Memory B cell (primary cell): ENCODE measurements around the gene BCL2L12.
A peak's percentile ranks its signal among the peaks of the same experiment; 100 is the strongest.

ENCODE experiments used
- ATAC-seq: fragments of 150-1000 bp; cut with Tn5 transposase; 2 replicates; pipeline ENCODE4 v1.10.0; 2021; ENCODE audit warnings: low read depth, mild to moderate bottlenecking, moderate library complexity
- DNase-seq, 2 donors: peaks; one replicate each; pipeline ENCODE4 v3.0.0; 2022; ENCODE audit warnings: low spot score in 2 of 2
- H3K27ac Mint-ChIP-seq: one replicate; pipeline ENCODE4 v1.8.0; 2022; ENCODE audit warnings: mild to moderate bottlenecking, moderate library complexity, mixed read lengths
- H3K27me3 Mint-ChIP-seq: one replicate; pipeline ENCODE4 v1.8.0; 2022; ENCODE audit warnings: mixed read lengths
- H3K36me3 Mint-ChIP-seq: one replicate; pipeline ENCODE4 v1.8.0; 2022; ENCODE audit warnings: mild to moderate bottlenecking, mixed read lengths
- H3K4me1 Mint-ChIP-seq: one replicate; pipeline ENCODE4 v1.8.0; 2022; ENCODE audit warnings: mixed read lengths
- H3K4me3 Mint-ChIP-seq: one replicate; pipeline ENCODE4 v1.8.0; 2022; ENCODE audit warnings: mild to moderate bottlenecking, moderate library complexity, mixed read lengths
- H3K9me3 Mint-ChIP-seq: one replicate; pipeline ENCODE4 v1.8.0; 2022; ENCODE audit warnings: mixed read lengths

Gene BCL2L12

DNA sequence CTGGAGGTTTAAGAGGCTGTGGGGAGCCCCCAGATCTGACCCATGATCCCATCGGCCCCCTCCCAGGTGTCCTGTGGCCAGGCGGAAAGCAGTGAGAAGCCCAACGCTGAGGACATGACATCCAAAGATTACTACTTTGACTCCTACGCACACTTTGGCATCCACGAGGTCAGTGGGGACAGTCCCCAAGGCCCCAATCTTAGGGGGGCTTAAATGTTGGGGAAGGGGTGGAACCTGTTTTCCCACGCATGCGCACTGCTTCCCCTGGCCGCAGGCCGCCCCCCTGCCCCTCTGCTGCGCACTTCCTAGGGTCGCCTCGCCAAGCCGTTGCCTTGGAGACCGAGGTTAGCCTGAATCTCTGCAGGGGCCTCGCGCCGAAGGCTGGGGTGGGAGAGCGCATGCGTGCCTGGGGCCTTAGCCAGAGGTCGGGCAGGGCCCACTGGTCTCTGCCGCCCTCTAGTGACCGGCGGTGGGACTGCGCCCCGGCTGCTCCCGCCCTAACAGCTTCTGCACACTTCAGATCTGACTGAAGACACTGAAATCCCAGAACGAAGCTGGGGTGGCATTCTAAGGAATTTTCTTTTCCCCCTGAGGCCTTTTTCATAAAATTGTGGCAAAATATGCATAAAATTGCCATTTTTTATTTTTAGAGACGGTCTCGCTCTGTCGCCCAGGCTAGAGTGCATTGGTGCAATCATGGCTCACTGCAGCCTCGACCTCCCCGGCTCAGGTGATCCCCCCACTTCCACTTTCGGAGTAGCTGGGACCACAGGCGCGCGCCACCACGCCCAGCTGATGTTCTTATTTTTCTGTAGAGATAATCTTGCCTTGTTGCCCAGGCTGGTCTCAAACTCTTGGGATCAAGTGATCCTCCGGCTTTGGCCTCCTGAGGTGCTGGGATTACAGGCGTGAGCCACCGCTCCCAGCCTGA is 15.0 kb downstream of the BCL2L12 start:
- Mint-ChIP-seq H3K4me3 (peak overlapping the region; percentile 52), H3K27ac (peak overlapping the region; percentile 97), H3K36me3 (peaks cover 20% of the 10 kb centered on the region), H3K9me3 (no peaks in the 10 kb centered on the region), H3K27me3 (no peaks in the 10 kb centered on the region), H3K4me1 (peaks cover 26% of the 10 kb centered on the region)
- DNase-seq (peak; percentile 98 to 100), ATAC-seq (peak; percentile 6)

DNA sequence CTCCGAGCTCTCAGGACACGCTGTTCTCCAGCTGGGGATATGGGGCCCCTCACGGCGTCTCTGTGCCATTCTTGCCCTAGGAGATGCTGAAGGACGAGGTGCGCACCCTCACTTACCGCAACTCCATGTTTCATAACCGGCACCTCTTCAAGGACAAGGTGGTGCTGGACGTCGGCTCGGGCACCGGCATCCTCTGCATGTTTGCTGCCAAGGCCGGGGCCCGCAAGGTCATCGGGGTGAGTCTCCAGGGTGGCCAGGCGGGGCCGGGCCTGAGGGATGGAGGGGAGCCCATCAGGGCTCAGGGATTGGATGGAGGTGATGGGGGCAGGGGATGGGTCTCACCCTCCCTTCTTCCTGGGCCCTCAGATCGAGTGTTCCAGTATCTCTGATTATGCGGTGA is 16.1 kb downstream of the BCL2L12 start:
- Mint-ChIP-seq H3K27ac (no peak overlapping the region), H3K4me1 (peaks cover 22% of the 10 kb centered on the region), H3K4me3 (no peak overlapping the region), H3K27me3 (no peaks in the 10 kb centered on the region), H3K9me3 (no peaks in the 10 kb centered on the region), H3K36me3 (peaks cover 22% of the 10 kb centered on the region)
- DNase-seq (no peak), ATAC-seq (no peak)

DNA sequence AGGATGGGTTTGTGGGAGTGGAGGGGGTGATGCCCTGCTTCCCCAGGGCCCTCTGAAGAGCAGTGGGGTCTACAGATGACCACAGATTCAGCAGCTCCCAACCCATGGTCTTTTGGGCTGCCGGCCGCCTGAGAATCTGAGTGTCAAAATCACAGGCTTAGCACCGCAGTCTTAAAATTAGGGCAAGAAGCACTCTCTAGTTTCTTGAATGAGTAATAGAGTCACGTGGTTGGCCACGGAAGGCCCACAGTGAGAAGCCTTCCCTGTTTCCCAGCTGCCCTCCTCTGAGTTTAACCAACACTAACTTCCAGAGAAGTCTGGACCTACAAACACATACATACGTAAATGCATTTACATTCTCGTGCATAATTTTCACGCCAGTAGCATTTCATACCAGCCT is 16.5 kb downstream of the BCL2L12 start:
- no peak overlapping the region for H3K4me3 Mint-ChIP-seq
- ATAC-seq (no peak), DNase-seq (no peak)
- peaks cover 26% of the 10 kb centered on the region for H3K36me3 Mint-ChIP-seq
- H3K9me3 Mint-ChIP-seq = no peaks in the 10 kb centered on the region
- H3K27me3 Mint-ChIP-seq = no peaks in the 10 kb centered on the region
- peaks cover 23% of the 10 kb centered on the region for H3K4me1 Mint-ChIP-seq
- no peak overlapping the region for H3K27ac Mint-ChIP-seq

DNA sequence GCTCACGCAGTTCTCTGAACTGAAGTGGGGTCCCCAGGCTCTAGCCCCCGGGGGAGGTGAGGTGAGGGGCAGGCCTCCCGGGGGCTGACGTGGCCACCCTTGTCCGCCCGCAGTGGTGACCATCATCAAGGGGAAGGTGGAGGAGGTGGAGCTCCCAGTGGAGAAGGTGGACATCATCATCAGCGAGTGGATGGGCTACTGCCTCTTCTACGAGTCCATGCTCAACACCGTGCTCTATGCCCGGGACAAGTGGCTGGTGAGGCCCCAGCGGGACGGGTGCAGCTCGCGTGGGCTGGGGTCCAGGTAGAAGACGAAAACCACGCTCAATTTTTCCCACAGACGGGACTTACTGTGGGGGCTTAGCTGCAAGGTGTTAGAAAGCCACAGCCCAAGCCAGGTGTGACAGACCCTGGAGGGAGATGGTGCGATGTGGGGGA is 18.1 kb downstream of the BCL2L12 start:
- Mint-ChIP-seq H3K27ac (no peak overlapping the region), H3K9me3 (no peaks in the 10 kb centered on the region), H3K4me1 (peaks cover 18% of the 10 kb centered on the region), H3K36me3 (peaks cover 31% of the 10 kb centered on the region), H3K27me3 (no peaks in the 10 kb centered on the region), H3K4me3 (no peak overlapping the region)
- no peak for ATAC-seq
- DNase-seq = no peak

DNA sequence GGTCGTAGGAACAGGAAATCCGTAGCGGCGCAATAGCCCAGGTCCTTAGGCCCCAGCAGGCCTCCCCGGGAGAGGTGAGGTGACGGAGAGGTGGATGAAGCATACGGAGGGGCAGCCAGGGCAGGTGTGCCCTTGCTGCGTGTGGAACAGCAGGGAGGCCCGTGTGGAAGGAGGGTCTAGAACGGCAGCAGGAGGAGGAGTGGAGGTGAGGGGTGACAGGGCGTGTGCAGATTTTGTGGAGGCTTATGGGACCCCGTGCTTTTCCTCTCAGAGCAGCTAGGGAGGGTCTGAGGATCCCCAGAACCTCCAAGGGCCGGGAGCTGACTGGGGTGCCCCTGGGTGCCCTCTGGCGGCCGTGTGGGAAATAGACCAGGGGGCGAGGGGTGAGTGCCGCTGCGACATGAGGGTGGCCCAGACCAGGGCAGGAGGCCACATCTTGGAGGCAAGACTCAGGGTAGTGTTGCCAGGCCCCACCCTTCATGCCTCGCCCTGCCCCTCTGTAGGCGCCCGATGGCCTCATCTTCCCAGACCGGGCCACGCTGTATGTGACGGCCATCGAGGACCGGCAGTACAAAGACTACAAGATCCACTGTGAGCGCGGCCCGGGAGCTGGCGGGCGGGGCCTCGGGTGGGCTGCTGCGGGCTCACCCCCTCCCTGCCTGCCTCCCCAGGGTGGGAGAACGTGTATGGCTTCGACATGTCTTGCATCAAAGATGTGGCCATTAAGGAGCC is 18.7 kb downstream of the BCL2L12 start:
- peak; percentile 18 for ATAC-seq
- peaks cover 31% of the 10 kb centered on the region for H3K36me3 Mint-ChIP-seq
- no peak for DNase-seq
- peaks cover 18% of the 10 kb centered on the region for H3K4me1 Mint-ChIP-seq
- H3K27ac Mint-ChIP-seq = no peak overlapping the region
- H3K27me3 Mint-ChIP-seq = no peaks in the 10 kb centered on the region
- H3K9me3 Mint-ChIP-seq = no peaks in the 10 kb centered on the region
- no peak overlapping the region for H3K4me3 Mint-ChIP-seq

DNA sequence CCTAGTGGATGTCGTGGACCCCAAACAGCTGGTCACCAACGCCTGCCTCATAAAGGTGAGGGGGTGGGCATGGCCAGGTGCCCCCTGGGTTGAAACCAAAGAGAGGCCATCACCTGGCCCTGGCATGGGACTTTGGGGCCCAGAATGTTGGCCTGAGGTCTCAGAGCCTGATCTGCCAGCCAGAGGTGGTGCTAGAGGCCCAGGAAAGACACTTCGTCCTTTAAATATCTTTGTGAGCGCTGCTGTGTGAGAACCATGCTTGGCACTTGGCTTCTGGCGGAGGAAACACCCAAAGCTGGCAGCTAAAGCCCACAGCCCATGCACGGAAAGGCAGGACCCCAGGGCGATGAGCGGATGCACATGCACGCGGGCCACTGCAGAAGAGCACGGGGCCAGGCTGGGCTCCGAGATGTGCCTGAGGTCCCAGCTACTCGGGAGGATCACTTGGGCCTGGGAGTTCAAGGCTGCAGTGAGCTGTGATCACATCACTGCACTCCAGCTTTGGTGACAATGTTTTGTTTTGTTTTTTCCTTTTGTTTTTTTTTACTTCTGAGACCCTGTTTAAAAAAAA is 19.3 kb downstream of the BCL2L12 start:
- H3K36me3 Mint-ChIP-seq = peaks cover 27% of the 10 kb centered on the region
- ATAC-seq (no peak), DNase-seq (no peak)
- H3K27ac Mint-ChIP-seq = no peak overlapping the region
- peaks cover 3% of the 10 kb centered on the region for H3K27me3 Mint-ChIP-seq
- no peaks in the 10 kb centered on the region for H3K9me3 Mint-ChIP-seq
- no peak overlapping the region for H3K4me3 Mint-ChIP-seq
- peaks cover 16% of the 10 kb centered on the region for H3K4me1 Mint-ChIP-seq

DNA sequence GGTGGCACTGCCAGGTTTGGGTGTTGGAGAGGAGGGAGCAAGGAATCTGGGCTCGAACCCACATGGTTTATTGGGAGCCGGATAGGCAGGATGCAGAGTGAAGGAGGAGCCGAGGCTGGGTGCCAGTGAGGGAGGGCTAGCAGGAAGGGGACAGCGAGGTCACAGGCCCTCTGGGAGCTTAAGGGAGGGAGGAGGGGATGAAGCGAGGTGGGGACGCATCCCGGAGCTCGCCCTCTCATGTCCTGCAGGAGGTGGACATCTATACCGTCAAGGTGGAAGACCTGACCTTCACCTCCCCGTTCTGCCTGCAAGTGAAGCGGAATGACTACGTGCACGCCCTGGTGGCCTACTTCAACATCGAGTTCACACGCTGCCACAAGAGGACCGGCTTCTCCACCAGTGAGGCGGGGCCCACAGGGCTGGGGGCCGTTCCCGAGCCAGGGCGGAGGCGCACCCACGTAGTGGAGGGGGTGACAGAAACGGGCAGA is 20.2 kb downstream of the BCL2L12 start:
- H3K27ac Mint-ChIP-seq = no peak overlapping the region
- ATAC-seq (no peak), DNase-seq (no peak)
- peaks cover 21% of the 10 kb centered on the region for H3K4me1 Mint-ChIP-seq
- no peaks in the 10 kb centered on the region for H3K9me3 Mint-ChIP-seq
- H3K27me3 Mint-ChIP-seq = peaks cover 10% of the 10 kb centered on the region
- H3K36me3 Mint-ChIP-seq = peaks cover 27% of the 10 kb centered on the region
- H3K4me3 Mint-ChIP-seq = no peak overlapping the region

DNA sequence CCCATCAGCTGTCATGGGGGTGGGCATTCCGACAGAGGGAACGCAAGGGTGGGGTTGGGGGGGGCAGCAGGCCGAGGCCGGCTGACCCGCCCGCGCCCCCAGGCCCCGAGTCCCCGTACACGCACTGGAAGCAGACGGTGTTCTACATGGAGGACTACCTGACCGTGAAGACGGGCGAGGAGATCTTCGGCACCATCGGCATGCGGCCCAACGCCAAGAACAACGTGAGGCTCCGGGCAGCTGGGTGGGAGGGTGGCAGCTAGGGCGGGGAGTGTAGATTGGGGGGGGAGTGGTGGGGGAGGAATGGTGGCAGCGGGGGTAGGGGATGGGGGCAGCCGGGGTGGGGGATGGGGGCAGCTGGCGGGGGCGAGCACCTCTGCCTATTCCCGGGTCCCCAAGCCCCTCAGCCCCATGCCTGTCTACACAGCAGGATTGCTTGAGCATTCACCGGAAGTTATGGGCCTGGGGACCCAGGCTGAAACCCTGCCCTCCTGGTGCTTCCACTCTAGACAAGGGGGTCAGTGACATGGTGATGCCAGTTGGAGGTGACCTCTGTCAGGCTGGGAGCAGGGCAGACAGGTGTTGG is 20.9 kb downstream of the BCL2L12 start:
- DNase-seq (no peak), ATAC-seq (no peak)
- Mint-ChIP-seq H3K4me1 (peaks cover 22% of the 10 kb centered on the region), H3K27me3 (peaks cover 10% of the 10 kb centered on the region), H3K9me3 (no peaks in the 10 kb centered on the region), H3K36me3 (peaks cover 26% of the 10 kb centered on the region), H3K4me3 (no peak overlapping the region), H3K27ac (no peak overlapping the region)

DNA sequence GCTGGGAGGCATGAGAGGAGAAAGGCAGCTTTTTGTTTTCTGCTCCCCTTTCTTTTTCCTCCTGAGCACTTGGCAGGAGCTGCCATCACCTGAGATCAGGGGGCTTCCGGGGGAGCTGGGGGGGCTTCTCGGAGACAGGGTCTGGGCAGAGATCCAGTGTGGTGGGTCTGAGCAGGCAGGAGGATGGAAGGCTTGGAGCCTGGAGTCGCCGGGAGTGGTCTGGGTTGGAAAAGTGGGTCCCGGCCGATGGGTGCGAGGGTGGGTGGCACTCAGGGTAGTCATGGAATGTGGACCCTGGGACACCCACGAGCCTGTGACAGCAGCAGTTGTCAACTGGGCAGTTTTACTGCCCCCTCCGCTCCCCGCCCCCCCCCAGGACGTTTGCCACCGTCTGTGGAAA is 21.4 kb downstream of the BCL2L12 start:
- Mint-ChIP-seq H3K27ac (no peak overlapping the region), H3K36me3 (peaks cover 26% of the 10 kb centered on the region)
- ATAC-seq = no peak

DNA sequence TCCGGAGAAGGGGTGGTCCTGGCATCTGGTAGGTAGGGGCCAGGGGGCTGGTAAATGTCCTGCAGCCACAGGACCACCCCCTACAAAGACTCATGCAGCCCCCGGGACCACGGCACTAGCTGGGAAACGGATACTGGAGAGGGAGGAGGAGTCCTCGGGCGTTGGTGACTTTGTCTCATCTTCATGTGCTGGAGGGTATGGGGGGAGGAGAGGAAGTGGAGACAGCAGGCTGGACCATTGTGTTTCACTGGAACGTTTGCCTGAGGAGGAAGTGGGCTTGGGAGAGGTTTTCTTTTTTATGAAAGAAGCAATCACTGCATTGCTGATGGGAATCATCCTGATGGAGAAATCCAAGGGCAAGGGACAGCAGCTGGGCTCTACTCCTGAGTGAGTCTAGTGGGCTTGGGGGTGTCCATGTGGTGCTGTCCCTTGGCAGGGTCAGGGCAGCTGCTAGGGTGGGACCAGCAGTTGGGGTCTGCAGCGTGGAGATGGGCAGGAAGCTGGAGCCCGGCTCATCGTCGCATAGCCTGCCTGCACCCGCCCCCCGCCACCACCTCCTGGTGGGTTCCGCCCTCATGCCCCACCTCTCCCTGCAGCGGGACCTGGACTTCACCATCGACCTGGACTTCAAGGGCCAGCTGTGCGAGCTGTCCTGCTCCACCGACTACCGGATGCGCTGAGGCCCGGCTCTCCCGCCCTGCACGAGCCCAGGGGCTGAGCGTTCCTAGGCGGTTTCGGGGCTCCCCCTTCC is 22.0 kb downstream of the BCL2L12 start:
- DNase-seq (no peak), ATAC-seq (no peak)
- Mint-ChIP-seq H3K27ac (no peak overlapping the region), H3K9me3 (no peaks in the 10 kb centered on the region), H3K36me3 (peaks cover 26% of the 10 kb centered on the region), H3K4me3 (no peak overlapping the region), H3K27me3 (peaks cover 12% of the 10 kb centered on the region), H3K4me1 (peaks cover 22% of the 10 kb centered on the region)

More for the DNA sequence above, 21.4 kb downstream of the BCL2L12 start:
- no peak for DNase-seq
- no peaks in the 10 kb centered on the region for H3K9me3 Mint-ChIP-seq
- peaks cover 22% of the 10 kb centered on the region for H3K4me1 Mint-ChIP-seq
- H3K4me3 Mint-ChIP-seq = no peak overlapping the region
- peaks cover 10% of the 10 kb centered on the region for H3K27me3 Mint-ChIP-seq

DNA sequence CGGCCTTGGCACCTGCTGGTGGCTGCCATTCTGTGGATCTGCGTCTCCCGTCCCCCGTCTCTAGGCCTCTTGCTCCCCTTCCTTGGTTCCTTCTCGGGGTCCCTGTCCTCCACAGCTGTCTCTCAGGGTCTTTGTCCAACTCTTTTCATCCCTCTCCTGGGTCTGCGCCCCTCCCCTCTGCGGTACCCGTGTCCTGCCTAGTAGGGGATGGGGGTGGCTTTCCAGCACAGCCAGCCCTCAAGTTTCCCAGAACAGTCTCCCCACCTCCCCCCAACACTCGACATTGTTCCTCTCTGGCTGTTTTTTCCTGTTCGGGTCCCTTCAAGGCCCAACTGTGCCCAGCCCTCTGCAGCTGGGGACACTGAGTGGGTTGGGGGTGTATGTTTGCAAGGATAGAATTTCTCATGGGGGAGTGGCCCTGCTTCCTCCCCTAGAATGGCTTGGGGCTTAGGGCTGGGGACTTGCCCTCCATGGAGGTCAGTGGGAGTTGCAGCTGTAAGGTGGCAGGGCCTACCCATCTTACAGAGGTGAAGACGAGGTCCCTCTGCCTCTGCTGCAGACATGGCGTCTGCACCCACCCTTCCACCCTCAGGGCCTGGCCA is 22.9 kb downstream of the BCL2L12 start:
- Mint-ChIP-seq H3K27ac (no peak overlapping the region), H3K4me1 (peaks cover 22% of the 10 kb centered on the region), H3K36me3 (peaks cover 25% of the 10 kb centered on the region), H3K4me3 (no peak overlapping the region), H3K27me3 (peaks cover 12% of the 10 kb centered on the region), H3K9me3 (no peaks in the 10 kb centered on the region)
- no peak for DNase-seq
- ATAC-seq = no peak

DNA sequence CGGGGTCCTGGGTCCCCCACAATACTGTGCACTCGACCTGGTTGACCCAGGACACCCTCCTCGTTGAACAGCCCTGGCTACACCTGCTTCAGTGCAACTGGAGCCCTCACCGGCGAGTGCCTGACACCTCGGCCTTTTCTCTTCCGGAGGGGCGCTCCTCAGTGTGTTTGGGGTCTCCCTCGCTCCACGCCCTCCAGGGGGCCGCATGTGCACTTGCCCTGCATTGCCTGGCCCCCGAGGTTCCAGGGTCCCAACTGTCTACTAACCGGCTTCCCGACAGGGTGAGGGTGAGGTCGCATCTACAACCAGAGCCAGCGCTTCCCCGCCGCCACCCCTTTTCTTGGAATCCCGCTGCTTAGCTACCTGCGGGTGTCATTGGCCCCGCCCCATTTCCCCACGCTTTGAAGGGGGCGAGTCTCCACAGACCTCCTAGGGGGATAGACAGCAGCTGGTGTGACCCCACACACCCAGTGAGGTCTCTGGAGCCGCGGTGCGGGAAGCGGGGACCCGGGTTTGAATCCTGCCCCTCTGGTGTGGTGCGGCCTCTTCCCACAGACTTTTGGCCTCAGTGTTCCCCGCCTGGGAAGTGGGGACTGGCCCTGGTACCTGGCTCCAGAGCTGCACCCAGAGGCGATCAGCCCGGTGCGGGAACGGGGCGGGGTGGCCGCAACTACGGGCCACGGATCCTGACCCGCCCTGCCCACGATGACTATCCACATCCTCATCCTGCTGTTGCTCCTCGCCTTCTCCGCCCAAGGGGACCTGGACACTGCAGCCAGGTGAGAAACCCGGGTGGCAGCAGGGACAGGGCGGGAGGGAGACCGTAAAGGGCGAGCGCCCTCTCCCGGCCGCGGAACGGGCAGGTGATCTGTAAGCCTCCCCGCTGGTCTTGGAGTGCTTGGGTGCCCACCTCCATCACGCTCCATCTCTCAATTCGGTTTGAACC is 23.7 kb downstream of the BCL2L12 start, which contains the start of gene ADM5:
ADM5 (plus strand) TSS at position 462 of the 946 bp plus-strand sequence; CDS start at position 706, 244 bp downstream.
- H3K9me3 Mint-ChIP-seq = no peaks in the 10 kb centered on the region
- peak within 1 kb of the TSS; percentile 88 for H3K4me3 Mint-ChIP-seq
- no peak within 1 kb of the TSS for H3K27ac Mint-ChIP-seq
- DNase-seq (no peak), ATAC-seq (peak; percentile 64)
- H3K36me3 Mint-ChIP-seq = peaks cover 17% of the 10 kb centered on the region
- peaks cover 17% of the 10 kb centered on the region for H3K4me1 Mint-ChIP-seq
- peaks cover 14% of the 10 kb centered on the region for H3K27me3 Mint-ChIP-seq
